AG04450 (cell line): ENCODE data around the gene CLDN22. TPM values are rescaled to one million over a fixed set of nuclear protein-coding genes. Genes with fewer than 3 reads are reported as not detected.

Source experiments
- CTCF ChIA-PET: fragments of 300-600, 350-600 bp; formaldehyde crosslinking; extraction: SDS; loops from one replicate; lab custom pipeline; 2022; ENCODE audit warnings: antibody characterized with exemption, inconsistent platforms; lab: Charles Lee
- POLR2A ChIA-PET: fragments of 350-600 bp; formaldehyde crosslinking; extraction: SDS; loops from one replicate; lab custom pipeline; 2021; ENCODE audit warnings: antibody characterized with exemption, inconsistent platforms; lab: Yijun Ruan, JAX
- DNase-seq: peaks from one replicate; pipeline ENCODE4 v3.0.0-alpha.2; 2011; ENCODE audit warnings: low read depth, low spot score
- H3K27ac ChIP-seq: one replicate; pipeline ENCODE4 v1.5.1; 2012; ENCODE audit warnings: low read depth, low read length, control low read depth
- H3K27me3 ChIP-seq: one replicate; pipeline ENCODE4 v1.6.0; 2012; ENCODE audit warnings: low read length; ENCODE audit not compliant: control insufficient read depth, insufficient read depth
- H3K4me3 ChIP-seq: 2 replicates; pipeline ENCODE4 v1.5.1; 2011; ENCODE audit warnings: mild to moderate bottlenecking, low read depth, low read length, control low read depth
- H3K9me3 ChIP-seq: 2 replicates; pipeline ENCODE4 v1.5.1; 2012; ENCODE audit warnings: low read length; ENCODE audit not compliant: control insufficient read depth, insufficient read depth
- CTCF ChIP-seq: IDR thresholded peaks from 2 replicates; pipeline ENCODE4 v1.5.1; 2011; ENCODE audit warnings: low read depth, low read length, control low read depth, inconsistent platforms
- polyA plus RNA-seq: library from polyadenylated mRNA; depleted of rRNA; stranded (reverse); fragments of >200 nt; gene quantifications from 2 replicates; pipeline ENCODE4 v1.2.3, GENCODE V29; 2011

Gene CLDN22
- polyA plus RNA-seq, 1 experiment = not detected

- H3K27me3 ChIP-seq = no peaks in the 10 kb centered on the region
- POLR2A ChIA-PET = interaction anchor here (0.6 kb wide), 1 partner anchor 99 kb away, joined by 4 read pairs; no protein-coding TSS in a partner anchor
- CTCF ChIA-PET = interaction anchor here (0.7 kb wide), 2 partner anchors 19 to 434 kb away, joined by 3 to 4 read pairs; no protein-coding TSS in a partner anchor
Measured at GRCh38 chr4:183344523-183345255, 24.6 kb upstream of the CLDN22 start.

GRCh38 chr4:183343730-183344129, 23.7 kb upstream of the CLDN22 start:
- Histone ChIP-seq H3K9me3 (peaks cover 7% of the 10 kb centered on the region; the same call in 1 of the 2 replicates), H3K27me3 (no peaks in the 10 kb centered on the region), H3K27ac (no peak overlapping the region), H3K4me3 (no peak overlapping the region)
- TF ChIP-seq CTCF = no peak
- ChIA-PET CTCF (interaction anchor here (0.6 to 0.7 kb wide), 3 partner anchors 20 to 417 kb away, joined by 3 to 4 read pairs (median 3); no protein-coding TSS in a partner anchor), POLR2A (interaction anchor here (0.6 kb wide), 1 partner anchor 100 kb away, joined by 4 read pairs; no protein-coding TSS in a partner anchor)
- no peak for DNase-seq

More at GRCh38 chr4:183344523-183345255, 24.6 kb upstream of the CLDN22 start:
- Histone ChIP-seq H3K9me3 (peaks cover 7% of the 10 kb centered on the region; the same call in 1 of the 2 replicates), H3K27ac (no peak overlapping the region), H3K4me3 (no peak overlapping the region)
- TF ChIP-seq CTCF = no peak
- DNase-seq = no peak

- no peak overlapping the region for H3K27ac ChIP-seq
- TF ChIP-seq CTCF = no peak
- POLR2A ChIA-PET = interaction anchor here (0.7 kb wide), 1 partner anchor 56 kb away, joined by 8 read pairs; no protein-coding TSS in a partner anchor
- H3K27me3 ChIP-seq = no peaks in the 10 kb centered on the region
- no peak for DNase-seq
- CTCF ChIA-PET = no interaction called here
- no peak overlapping the region for H3K4me3 ChIP-seq
- H3K9me3 ChIP-seq = no peaks in the 10 kb centered on the region; the same call in 1 of the 2 replicates
Measured at GRCh38 chr4:183342541-183343533, 22.8 kb upstream of the CLDN22 start.

GRCh38 chr4:183337833-183338232, 17.8 kb upstream of the CLDN22 start:
- H3K9me3 ChIP-seq = peaks cover 3% of the 10 kb centered on the region; the same call in 1 of the 2 replicates
- no peak overlapping the region for H3K4me3 ChIP-seq
- ChIA-PET CTCF (no interaction called here), POLR2A (no interaction called here)
- no peak overlapping the region for H3K27ac ChIP-seq
- no peaks in the 10 kb centered on the region for H3K27me3 ChIP-seq
- no peak for DNase-seq
- no peak for TF ChIP-seq CTCF
